Measurements from ENCODE around the gene IFNAR1.

Gene IFNAR1

GRCh38 chr21:33394260-33394659 is 69.5 kb downstream of the IFNAR1 start:
- DNase-seq (ENCODE audit: insufficient read length) (no peak), FAIRE-seq (no peak)
- TF ChIP-seq POLR2A (IDR thresholded peaks at IDR 0.05; ENCODE audit: low read depth, low read length) (no peak), POLR2AphosphoS5 (IDR thresholded peaks at IDR 0.05; ENCODE audit: low read depth, low read length) (no peak), TAF1 (IDR thresholded peaks at IDR 0.05; ENCODE audit: borderline replicate concordance, low read depth, low read length) (no peak)

GRCh38 chr21:33395891-33396331 is 71.1 kb downstream of the IFNAR1 start:
- no peak for TF ChIP-seq POLR2AphosphoS5 (IDR thresholded peaks at IDR 0.05; ENCODE audit: low read depth, low read length)
- FAIRE-seq (no peak), DNase-seq (ENCODE audit: insufficient read length) (no peak)

DNA sequence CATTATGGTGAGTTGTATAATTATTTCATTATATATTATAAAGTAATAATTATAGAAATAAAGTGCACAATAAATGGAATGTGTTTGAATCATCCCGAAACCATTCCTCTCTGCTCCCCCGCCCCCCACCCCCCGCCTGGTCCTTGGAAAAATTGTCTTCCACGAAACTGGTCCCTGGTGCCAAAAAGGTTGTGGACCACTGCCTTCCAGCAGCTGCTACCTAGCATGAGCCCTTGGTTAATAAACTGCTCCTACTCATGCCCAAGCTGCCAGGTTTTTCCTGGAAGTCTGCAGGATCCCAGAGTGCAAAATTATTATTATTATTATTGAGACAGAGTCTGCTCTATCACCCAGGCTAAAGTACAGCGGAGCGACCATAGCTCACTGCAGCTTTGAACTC is 71.7 kb downstream of the IFNAR1 start:
- TF ChIP-seq POLR2AphosphoS5 (IDR thresholded peaks at IDR 0.05; ENCODE audit: low read depth, low read length), result no peak
- TF ChIP-seq POLR2A (IDR thresholded peaks at IDR 0.05; ENCODE audit: low read depth, low read length), result no peak
- no peak for TF ChIP-seq TAF1 (IDR thresholded peaks at IDR 0.05; ENCODE audit: borderline replicate concordance, low read depth, low read length)
- DNase-seq (ENCODE audit: insufficient read length) (no peak), FAIRE-seq (no peak)

DNA sequence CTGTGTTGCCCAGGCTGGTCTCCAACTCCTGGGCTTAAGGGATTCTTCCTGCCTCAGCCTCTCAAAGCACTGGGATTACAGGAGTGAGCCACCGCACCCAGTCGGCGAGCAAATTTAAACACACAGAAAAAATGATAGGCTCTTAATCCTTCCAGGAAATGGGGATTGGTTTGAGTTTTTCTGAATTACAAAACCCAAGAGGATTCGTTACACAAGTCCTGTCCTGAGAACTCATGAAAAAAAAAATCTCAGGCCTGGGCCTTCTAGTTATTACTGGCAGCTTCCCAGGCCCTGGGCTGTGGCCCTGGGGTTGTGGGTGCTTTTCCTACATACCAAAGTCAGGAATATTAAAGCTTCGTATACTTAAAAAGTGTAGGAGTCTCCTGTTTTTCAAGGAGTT is 72.2 kb downstream of the IFNAR1 start:
- DNase-seq (ENCODE audit: insufficient read length), result no peak
- TF ChIP-seq POLR2AphosphoS5 (IDR thresholded peaks at IDR 0.05; ENCODE audit: low read depth, low read length) (no peak), TAF1 (IDR thresholded peaks at IDR 0.05; ENCODE audit: borderline replicate concordance, low read depth, low read length) (no peak), POLR2A (IDR thresholded peaks at IDR 0.05; ENCODE audit: low read depth, low read length) (no peak)
- FAIRE-seq, result no peak

DNA sequence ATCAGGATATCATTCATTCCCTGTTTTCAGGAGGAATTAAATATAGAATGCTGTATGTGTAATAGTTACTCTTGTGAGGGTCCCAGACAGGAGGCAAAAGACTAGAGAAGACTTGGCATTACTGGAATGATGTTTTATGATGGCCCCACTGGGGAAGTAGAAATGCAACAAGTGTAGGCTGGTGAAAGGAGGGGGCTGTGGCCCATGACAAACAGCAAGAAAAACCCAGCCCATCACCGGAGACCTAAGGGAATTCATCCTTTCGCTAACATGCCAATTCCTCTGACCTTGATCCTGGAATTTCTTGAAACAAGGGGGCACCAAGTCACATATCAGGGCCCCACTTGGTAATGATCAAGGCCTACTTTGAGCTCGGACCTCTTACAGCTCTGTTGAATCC is 72.9 kb downstream of the IFNAR1 start:
- TF ChIP-seq POLR2A (IDR thresholded peaks at IDR 0.05; ENCODE audit: low read depth, low read length), result no peak
- TF ChIP-seq POLR2AphosphoS5 (IDR thresholded peaks at IDR 0.05; ENCODE audit: low read depth, low read length), result no peak
- TF ChIP-seq TAF1 (IDR thresholded peaks at IDR 0.05; ENCODE audit: borderline replicate concordance, low read depth, low read length), result no peak
- FAIRE-seq, result no peak
- no peak for DNase-seq (ENCODE audit: insufficient read length)

DNA sequence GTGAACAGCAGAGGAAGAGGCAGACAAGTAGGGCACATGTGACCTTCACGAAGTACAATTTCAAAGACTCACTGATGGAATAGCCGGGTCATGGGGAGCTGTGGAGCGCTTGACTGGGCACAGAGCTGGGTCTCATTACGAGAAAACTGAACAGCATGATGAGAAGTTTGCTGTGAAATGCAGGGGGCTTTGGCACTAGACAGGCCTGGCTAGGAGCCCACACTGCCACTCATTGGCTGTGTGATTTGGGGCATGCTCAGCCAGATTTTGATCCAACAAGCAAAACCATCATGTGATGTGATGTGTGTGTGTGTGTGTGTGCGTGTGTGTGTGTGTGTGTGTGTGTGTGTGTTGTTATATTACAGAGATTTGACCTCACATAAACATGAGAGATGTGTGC is 73.6 kb downstream of the IFNAR1 start:
- TF ChIP-seq TAF1 (IDR thresholded peaks at IDR 0.05; ENCODE audit: borderline replicate concordance, low read depth, low read length) (no peak), POLR2A (IDR thresholded peaks at IDR 0.05; ENCODE audit: low read depth, low read length) (no peak), POLR2AphosphoS5 (IDR thresholded peaks at IDR 0.05; ENCODE audit: low read depth, low read length) (no peak)
- DNase-seq (ENCODE audit: insufficient read length) (no peak), FAIRE-seq (no peak)

DNA sequence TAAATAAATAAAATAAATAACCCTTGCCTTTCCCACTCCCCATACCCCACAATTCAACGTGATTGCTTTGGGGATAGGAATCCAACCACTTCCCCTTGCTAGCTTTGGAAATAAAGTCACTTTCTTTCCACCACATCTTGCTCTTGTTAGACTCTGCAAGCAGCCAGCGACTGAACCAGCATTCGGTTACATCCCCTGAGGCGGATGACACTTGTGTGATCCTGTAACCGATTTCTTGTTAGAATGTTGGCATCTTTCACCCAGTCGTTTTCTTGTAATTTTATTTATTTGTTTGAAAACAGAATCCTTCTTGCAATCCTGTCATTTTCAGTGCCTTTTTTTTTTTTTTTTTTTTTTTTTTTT is 76.8 kb downstream of the IFNAR1 start:
- no peak for FAIRE-seq
- no peak for DNase-seq (ENCODE audit: insufficient read length)
- TF ChIP-seq TAF1 (IDR thresholded peaks at IDR 0.05; ENCODE audit: borderline replicate concordance, low read depth, low read length) (no peak), POLR2A (IDR thresholded peaks at IDR 0.05; ENCODE audit: low read depth, low read length) (no peak), POLR2AphosphoS5 (IDR thresholded peaks at IDR 0.05; ENCODE audit: low read depth, low read length) (no peak)

DNA sequence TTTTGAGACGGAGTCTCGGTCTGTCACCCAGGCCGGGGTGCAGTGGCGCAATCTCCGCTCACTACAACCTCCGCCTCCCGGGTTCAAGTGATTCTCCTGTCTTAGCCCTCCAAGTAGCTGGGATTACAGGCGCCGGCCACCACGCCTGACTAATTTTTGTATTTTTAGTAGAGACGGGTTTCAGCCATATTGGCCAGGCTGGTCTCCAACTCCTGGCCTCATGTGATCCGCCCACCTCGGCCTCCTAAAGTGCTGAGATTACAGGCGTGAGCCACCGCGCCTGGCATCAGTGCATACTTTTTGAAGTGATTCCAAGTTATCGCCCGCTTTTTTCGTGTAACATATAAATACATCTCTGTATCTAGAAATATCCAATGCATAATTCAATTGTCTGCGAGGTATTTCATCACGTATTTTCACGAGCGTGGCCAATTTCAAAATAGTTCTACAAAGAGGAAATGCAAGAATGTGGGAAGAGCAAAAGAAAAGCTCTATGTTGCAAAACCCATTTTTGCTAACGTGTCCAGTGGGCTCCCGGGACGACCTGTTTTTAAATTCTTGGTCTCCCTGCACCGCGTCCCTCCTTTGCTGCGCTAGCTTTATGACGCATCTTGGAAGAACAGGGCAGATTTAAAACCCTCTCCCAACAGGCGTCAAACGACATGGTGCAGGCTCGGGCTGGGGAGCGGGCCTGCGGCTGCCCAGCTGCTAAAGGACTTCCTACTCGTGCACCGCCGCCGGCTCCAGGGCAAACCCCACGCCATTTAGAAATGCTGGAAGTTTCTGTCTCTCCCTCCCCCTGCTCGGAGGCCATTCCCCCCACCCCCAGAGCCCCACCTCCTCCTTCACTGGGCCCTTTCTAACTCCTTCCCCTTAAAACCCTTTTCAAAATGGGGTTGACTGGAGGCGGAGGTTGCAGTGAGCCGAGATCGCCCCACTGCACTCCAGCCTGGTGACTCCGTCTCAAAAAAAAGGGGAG is 77.5 kb downstream of the IFNAR1 start:
- FAIRE-seq (peak; percentile 70), DNase-seq (ENCODE audit: insufficient read length) (peak; percentile 67)
- TF ChIP-seq POLR2A (IDR thresholded peaks at IDR 0.05; ENCODE audit: low read depth, low read length), result no peak; the same call in 1 of the 2 replicates
- TF ChIP-seq POLR2AphosphoS5 (IDR thresholded peaks at IDR 0.05; ENCODE audit: low read depth, low read length), result no peak
- TF ChIP-seq TAF1 (IDR thresholded peaks at IDR 0.05; ENCODE audit: borderline replicate concordance, low read depth, low read length), result no peak

- FAIRE-seq (no peak), DNase-seq (ENCODE audit: insufficient read length) (peak; percentile 66)
- TF ChIP-seq TAF1 (IDR thresholded peaks at IDR 0.05; ENCODE audit: borderline replicate concordance, low read depth, low read length) (peak; percentile 31; the same call in 1 of the 2 replicates), POLR2A (IDR thresholded peaks at IDR 0.05; ENCODE audit: low read depth, low read length) (no peak; the same call in 1 of the 2 replicates)
Measured at GRCh38 chr21:33403128-33403785, 78.5 kb downstream of the IFNAR1 start, which contains the start of gene IFNGR2. Gene IFNGR2 (plus strand): TSS chr21:33403413. CDS start chr21:33403544, 131 bp downstream.

GRCh38 chr21:33403786-33404585 is 79.2 kb downstream of the IFNAR1 start:
- peak; percentile 38 for DNase-seq (ENCODE audit: insufficient read length)
- peak; percentile 82 for FAIRE-seq

GRCh38 chr21:33406493-33406892 is 81.7 kb downstream of the IFNAR1 start:
- no peak for TF ChIP-seq POLR2A (IDR thresholded peaks at IDR 0.05; ENCODE audit: low read depth, low read length)
- no peak for TF ChIP-seq POLR2AphosphoS5 (IDR thresholded peaks at IDR 0.05; ENCODE audit: low read depth, low read length)
- no peak for TF ChIP-seq TAF1 (IDR thresholded peaks at IDR 0.05; ENCODE audit: borderline replicate concordance, low read depth, low read length)
- FAIRE-seq, result no peak
- DNase-seq (ENCODE audit: insufficient read length), result no peak

More at GRCh38 chr21:33403786-33404585, 79.2 kb downstream of the IFNAR1 start:
- TF ChIP-seq POLR2A (IDR thresholded peaks at IDR 0.05; ENCODE audit: low read depth, low read length) (peak; percentile 44; the same call in 1 of the 2 replicates), TAF1 (IDR thresholded peaks at IDR 0.05; ENCODE audit: borderline replicate concordance, low read depth, low read length) (0 out of 2 replicates have a peak, but pooled peaks have one; percentile 51), POLR2AphosphoS5 (IDR thresholded peaks at IDR 0.05; ENCODE audit: low read depth, low read length) (peak; percentile 71)
